Endometrial microvascular endothelial cells (primary cell): ENCODE measurements around the gene SYVN1. TPM values are rescaled to one million over a fixed set of nuclear protein-coding genes. Genes with fewer than 3 reads are reported as not detected.

Experiments
- total RNA-seq: library from RNA; depleted of rRNA; stranded (reverse); fragments of >200 nt; gene quantifications from one replicate; pipeline ENCODE4 v1.2.3, GENCODE V29; 2015; ENCODE audit errors: inconsistent ontology term

The SYVN1 gene
- total RNA-seq, 1 donor from 2014 or later, result 33.2 TPM

Other genes with a start within 250 kb of the SYVN1 start
- 26.2 TPM for gene ATG2A, start 217.3 kb downstream of the SYVN1 start, total RNA-seq
- gene PPP2R5B, start 209.8 kb downstream of the SYVN1 start, total RNA-seq, result 26.5 TPM
- gene GPHA2, start 198.6 kb downstream of the SYVN1 start, total RNA-seq, result not detected
- gene MAJIN, start 162.4 kb downstream of the SYVN1 start, total RNA-seq, result not detected
- gene BATF2, start 137.5 kb downstream of the SYVN1 start, total RNA-seq, result 2.8 TPM
- gene ARL2, start 120.4 kb downstream of the SYVN1 start, total RNA-seq, result 92.0 TPM
- 17.7 TPM for gene SNX15, start 107.1 kb downstream of the SYVN1 start, total RNA-seq
- gene SAC3D1, start 93.3 kb downstream of the SYVN1 start, total RNA-seq, result 17.8 TPM
- 13.3 TPM for gene NAALADL1, start 76.0 kb downstream of the SYVN1 start, total RNA-seq
- gene CDCA5, start 50.5 kb downstream of the SYVN1 start, total RNA-seq, result 38.7 TPM
- 33.8 TPM for gene ZFPL1, start 50.3 kb downstream of the SYVN1 start, total RNA-seq
- 219 TPM for gene VPS51, start 38.3 kb downstream of the SYVN1 start, total RNA-seq
- 16.6 TPM for gene TM7SF2, start 22.6 kb downstream of the SYVN1 start, total RNA-seq
- gene ZNHIT2, start 16.8 kb downstream of the SYVN1 start, total RNA-seq, result 16.1 TPM
- gene FAU, start 12.4 kb downstream of the SYVN1 start, total RNA-seq, result 393 TPM
- 56.2 TPM for gene MRPL49, start 12.2 kb downstream of the SYVN1 start, total RNA-seq
- not detected for gene SPDYC, start 35.7 kb upstream of the SYVN1 start, total RNA-seq
- 159 TPM for gene CAPN1, start 47.4 kb upstream of the SYVN1 start, total RNA-seq
- 43.5 TPM for gene POLA2, start 127.4 kb upstream of the SYVN1 start, total RNA-seq
- gene CDC42EP2, start 180.3 kb upstream of the SYVN1 start, total RNA-seq, result 41.4 TPM
- gene DPF2, start 199.3 kb upstream of the SYVN1 start, total RNA-seq, result 44.1 TPM
- gene TIGD3, start 220.2 kb upstream of the SYVN1 start, total RNA-seq, result not detected
- 2.8 TPM for gene SLC25A45, start 248.1 kb upstream of the SYVN1 start, total RNA-seq